ENCODE data around the gene L3MBTL4.
"Not testable (repeated sequence)": the region's sequence is repeated elsewhere in the genome, so short reads cannot be mapped to it uniquely, and the experiment has no call there.

The L3MBTL4 gene

GRCh38 chr18:6414723-6415417 lies at the start of gene L3MBTL4:
Gene L3MBTL4 (minus strand): TSS chr18:6414911. CDS start chr18:6311625, 103,286 bp downstream.
- DNase-seq (ENCODE audit: low read depth), result no peak

DNA sequence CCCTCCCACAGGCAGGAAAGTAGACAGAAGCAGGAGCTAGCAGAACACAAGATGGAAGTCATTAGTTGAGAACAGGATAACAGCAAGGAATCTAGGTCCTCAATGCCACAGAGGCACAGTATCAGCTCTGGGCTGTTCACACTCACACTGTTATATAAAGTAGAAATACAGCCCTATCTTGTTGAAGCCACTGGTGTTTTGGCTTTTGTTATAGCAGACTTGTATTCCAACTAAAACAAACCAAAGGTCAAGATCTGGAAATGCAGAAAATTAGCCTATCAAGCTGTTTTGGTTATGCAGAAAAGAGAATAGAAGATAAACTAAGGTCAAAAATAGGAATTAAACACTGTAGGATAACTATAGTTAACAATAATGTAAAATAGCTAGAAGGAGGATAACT lies 37.5 kb upstream of the L3MBTL4 start:
- DNase-seq (ENCODE audit: low read depth), result no peak

- DNase-seq (ENCODE audit: low read depth), result no peak
These were observed 34.5 kb upstream of the L3MBTL4 start for GRCh38 chr18:6449213-6449612.

DNA sequence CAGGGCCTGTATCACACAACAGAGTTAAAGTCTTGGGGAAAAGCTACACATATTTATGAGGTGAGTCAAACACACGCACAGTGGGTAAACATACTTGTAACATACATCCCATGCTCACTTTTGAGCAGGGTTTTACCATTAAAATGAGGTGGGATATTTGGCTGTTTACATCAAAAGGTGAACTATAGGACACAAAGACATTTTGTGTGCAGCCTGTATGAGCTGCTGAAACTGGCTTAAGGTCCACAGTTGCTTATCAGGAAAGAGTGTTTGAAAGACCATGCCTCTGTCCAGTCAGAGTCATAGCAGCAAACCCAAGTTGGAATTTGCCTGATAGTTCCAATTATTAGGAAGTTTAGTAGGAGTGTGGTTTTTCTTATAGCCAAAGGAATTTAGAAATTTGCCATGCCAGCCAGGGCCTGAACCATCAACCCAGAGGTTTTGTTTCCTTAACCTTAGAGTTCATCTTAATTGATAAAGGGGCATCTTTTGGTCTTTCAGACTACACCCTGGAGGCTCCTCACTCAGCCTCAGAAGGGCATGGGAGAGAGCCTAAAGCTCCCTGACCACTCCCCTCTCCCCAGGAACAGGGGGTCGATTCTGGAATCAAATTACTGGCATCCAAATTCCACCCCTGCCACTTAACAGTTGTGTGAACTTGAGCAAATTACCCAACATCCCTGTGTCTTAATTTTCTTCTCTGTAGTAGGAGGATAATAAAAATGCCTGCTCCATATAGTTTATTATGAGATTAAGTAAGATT lies 29.9 kb upstream of the L3MBTL4 start:
- no peak for DNase-seq (ENCODE audit: low read depth)

DNA sequence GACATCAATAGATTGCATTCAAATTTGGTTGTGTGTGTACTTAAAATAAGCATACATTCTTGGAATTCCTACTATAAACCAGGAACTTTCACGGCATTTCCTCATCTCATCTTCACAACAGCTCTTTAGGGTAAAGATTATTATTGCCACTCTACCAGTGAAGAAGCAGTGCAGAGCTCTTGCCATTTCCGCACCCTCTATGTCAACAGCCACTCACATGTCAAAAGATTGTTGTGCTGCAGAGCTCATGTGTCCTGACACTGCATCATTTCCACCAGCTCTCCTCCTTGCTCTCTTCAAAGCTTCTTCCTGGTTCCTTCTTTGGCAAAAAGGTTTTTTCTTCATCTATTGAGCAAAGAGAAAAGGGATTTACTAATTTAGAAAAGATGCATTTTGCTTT lies 26.5 kb upstream of the L3MBTL4 start:
- no peak for DNase-seq (ENCODE audit: low read depth)

DNA sequence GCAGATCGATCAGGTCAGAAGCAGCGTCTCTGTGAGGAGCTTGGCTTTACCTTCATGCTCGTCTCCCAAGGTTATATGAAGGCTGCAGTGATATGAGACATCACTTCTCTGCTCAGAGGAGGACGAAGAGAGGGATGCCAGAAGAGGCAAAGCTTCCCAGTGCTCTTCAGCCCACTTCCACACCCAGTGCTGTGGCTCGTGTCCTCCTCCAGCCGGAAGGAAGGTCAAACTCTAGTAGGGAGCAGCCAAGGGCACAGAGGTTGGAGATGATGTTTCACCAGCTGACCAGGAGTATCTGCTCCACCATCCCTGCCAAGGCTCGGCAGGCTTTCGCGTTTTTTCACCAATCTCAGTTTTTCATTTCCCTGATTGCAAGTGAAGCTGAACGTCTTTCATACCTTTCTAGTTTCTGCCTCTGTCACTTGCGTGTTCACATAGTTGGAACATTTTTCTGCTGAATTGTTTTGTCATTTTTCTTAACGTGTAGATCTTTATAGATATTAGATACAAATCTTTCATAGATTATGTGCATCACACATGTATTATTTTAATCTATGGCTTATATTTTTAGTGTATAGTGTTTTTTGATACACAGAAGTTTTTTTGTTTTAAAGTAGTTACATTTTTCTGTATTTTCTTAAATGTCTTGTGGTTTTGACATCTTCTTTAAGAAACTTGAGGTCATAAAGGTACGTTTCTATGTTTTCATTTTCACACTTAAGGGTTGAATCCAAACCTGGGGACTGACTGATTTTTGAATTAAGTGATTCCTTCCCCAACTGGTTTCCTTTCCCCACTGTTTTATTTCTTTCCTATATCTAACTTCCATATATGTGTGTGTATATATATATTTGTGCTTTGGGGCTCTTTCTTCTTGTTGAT lies 23.5 kb upstream of the L3MBTL4 start:
- no peak for DNase-seq (ENCODE audit: low read depth)

- no peak for DNase-seq (ENCODE audit: low read depth)
These were observed 21.0 kb upstream of the L3MBTL4 start for GRCh38 chr18:6435731-6436130.

GRCh38 chr18:6434987-6435709 lies 20.4 kb upstream of the L3MBTL4 start:
- DNase-seq (ENCODE audit: low read depth), result no peak

- no peak for DNase-seq (ENCODE audit: low read depth)
These were observed 19.8 kb upstream of the L3MBTL4 start for GRCh38 chr18:6434481-6434880.

DNA sequence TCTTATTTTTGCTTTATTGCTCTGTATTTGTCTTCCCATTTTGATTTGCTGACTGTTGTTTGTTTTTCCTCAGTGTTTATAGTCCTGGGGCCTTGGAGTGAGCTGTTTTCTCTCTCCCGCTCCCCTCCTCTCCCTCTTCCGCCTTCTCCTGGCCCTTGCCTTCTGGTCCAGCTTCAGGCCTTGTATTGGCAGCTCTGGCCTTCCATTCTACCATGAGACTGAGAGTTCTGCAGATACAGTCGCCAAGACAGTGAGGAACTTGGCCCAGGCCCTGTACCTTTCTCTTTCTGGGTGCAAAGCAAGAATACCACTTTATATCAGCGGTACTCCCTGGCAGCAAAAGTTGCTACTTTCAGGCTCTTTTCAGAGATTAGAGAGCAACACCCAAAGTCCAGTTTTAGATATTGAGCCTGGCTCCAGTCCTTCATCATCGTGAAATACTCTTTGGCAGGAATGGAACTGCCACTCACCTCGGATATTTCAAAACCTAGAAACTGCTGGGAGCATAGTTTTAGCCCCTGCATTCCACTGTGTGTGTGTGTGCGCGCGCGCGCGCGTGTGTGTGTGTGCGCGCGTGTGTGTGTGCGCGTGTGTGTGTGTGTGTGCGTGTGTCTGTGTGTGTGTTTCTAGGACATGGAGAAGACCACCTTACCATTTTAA lies 17.1 kb upstream of the L3MBTL4 start:
- no peak for DNase-seq (ENCODE audit: low read depth)

DNA sequence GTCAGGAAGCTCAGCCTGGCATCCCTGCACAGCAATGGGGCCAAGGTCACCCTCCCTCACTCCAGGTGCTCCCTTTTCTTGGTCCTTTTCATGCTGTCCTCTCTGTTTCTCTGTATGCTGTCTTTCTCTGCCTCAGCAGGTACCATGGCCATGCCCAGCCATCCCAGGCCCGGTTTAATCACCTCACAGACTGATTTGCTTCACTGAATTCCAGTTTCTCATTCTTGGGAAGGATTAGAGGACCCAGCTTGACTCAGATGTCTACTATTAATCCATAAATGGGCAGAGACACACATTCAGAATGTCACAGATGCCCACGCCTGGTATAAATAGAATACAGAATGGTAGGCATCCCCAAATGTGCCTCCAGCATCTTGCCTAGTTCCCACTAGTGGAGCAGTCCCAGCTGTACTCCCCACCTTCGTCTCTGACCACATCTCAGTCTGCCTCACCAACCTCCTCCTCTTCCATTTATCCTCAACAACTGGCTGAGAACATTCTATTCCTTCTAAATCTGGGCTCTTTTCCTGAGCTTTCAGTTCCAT lies 14.2 kb upstream of the L3MBTL4 start:
- DNase-seq (ENCODE audit: low read depth), result no peak

DNA sequence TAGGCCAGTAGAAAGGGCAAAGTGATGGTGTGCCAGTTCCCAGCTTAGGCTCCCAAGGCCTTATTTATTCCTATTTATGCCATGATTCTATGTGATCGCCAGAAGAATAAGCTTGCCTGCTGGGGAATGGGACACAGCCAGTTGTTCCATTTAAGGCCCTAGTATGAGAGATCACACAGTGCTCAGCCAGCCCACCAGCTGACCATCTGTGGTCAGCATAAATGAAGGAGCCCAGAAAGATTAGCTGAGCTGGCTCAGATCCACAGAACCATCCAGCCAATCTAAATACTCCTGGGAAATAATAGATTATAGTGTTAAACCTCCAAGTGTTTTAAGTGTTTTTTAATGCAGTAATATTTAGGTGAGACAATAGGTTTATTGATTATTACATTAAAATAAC lies 12.6 kb upstream of the L3MBTL4 start:
- no peak for DNase-seq (ENCODE audit: low read depth)

DNA sequence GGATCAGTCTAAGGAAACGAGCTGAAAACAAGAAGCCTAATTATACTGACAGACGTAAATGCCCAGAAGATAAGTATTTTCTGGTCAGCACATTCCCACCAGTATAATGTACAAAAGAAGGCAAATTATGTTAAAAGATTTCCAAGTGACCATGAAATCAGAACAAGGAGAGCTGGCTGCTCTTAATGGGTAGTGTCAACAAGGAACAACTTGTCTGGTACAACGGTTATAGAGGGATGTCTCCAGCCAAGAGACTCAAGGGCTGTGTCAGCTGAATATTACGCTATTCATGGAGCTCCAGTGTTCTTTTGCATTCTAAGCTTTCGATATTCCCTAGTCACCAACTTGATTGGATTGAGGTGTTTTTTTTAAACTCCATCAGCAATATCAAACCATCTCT lies 8.6 kb upstream of the L3MBTL4 start:
- DNase-seq (ENCODE audit: low read depth), result no peak

- no peak for DNase-seq (ENCODE audit: low read depth)
These were observed 491 bp downstream of the L3MBTL4 start for GRCh38 chr18:6414118-6414722.

DNA sequence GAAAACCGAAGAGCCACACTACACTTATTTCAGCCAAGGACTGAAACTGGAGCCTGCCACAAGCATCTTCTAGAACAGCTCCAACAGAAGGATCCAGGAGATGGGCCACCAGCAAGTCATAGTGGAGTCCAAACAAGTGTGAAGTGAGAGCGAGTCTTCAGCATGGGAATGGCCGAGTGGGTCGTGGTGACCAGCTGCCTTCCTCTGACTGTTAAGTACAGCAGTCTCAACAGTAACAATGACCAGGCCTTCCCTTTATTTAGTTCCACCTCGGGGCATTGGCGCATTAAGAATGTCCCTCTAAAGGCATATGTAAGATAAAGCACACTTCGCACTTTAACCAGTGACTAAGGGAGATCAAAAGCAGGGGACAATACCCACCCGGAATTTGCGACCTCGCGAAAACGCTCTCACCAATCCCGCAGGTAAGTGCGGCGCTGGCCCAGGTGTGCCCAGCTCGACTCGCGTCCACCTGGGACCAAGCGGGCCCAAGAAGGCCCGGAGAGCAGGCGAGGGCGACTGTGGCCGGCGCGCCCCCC lies 1.1 kb downstream of the L3MBTL4 start:
- no peak for DNase-seq (ENCODE audit: low read depth)

DNA sequence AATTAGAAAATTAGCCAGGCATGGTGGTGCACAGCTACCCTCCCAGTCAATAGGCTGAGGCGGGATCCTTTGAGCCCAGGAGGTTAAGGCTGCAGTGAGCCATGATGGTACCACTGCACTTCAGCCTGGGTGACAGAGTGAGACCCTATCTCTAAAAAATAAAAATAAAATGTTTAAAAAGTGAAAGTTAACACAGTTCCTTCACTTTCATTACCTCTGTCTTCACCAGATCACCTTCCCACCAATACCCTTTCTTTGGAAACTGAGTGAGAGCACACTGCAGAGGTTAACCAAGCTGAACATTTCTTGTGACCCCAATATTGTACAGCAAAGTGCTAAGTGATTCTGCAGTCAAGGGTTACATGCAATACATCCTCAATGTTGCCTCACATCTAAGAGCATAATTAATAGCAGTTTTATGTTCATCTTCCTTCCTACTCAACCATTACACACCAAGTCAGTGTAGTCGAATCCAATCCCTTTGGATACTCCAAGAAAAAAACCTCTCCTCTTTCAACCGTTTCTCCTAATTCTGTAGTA lies 1.7 kb downstream of the L3MBTL4 start:
- no peak for DNase-seq (ENCODE audit: low read depth)

- DNase-seq (ENCODE audit: low read depth), result no peak
These were observed 3.3 kb downstream of the L3MBTL4 start for GRCh38 chr18:6411382-6411781.

GRCh38 chr18:6409933-6410332 lies 4.8 kb downstream of the L3MBTL4 start:
- no peak for DNase-seq (ENCODE audit: low read depth)

- not testable (repeated sequence) for DNase-seq (ENCODE audit: low read depth)
These were observed 6.2 kb downstream of the L3MBTL4 start for GRCh38 chr18:6408543-6408942.

GRCh38 chr18:6406910-6407470 lies 7.7 kb downstream of the L3MBTL4 start:
- no peak for DNase-seq (ENCODE audit: low read depth)

Data from stimulated activated CD4-positive, alpha-beta T cell treated with anti-CD3 and anti-CD28 coated beads, Interleukin-2, amount 100 ng/mL, for 4 hours (primary cell).